Mesodermal cell (in vitro differentiated cells): ENCODE measurements around the gene PCDH17. TPM values are rescaled to one million over a fixed set of nuclear protein-coding genes. Genes with fewer than 3 reads are reported as not detected.

Experiments
- H3K27ac ChIP-seq: 2 replicates; pipeline ENCODE4 v1.7.0; 2013; ENCODE audit warnings: mild to moderate bottlenecking, low read depth, low read length, moderate library complexity; ENCODE audit not compliant: severe bottlenecking
- H3K36me3 ChIP-seq: 2 replicates; pipeline ENCODE4 v1.7.1; 2013; ENCODE audit warnings: mild to moderate bottlenecking, low read length, moderate library complexity; ENCODE audit not compliant: control insufficient read depth, insufficient read depth
- H3K4me1 ChIP-seq: one replicate; pipeline ENCODE4 v1.7.1; 2013; ENCODE audit warnings: mild to moderate bottlenecking, low read length; ENCODE audit not compliant: insufficient read depth, control insufficient read depth, poor library complexity, severe bottlenecking
- H3K4me3 ChIP-seq: 2 replicates; pipeline ENCODE4 v1.7.0; 2013; ENCODE audit warnings: low read length, control low read depth, mild to moderate bottlenecking; ENCODE audit not compliant: insufficient read depth, poor library complexity, severe bottlenecking; ENCODE audit errors: extremely low read depth
- H3K9me3 ChIP-seq: 2 replicates; pipeline ENCODE4 v1.7.1; 2013; ENCODE audit warnings: mild to moderate bottlenecking, low read length, moderate library complexity; ENCODE audit not compliant: control insufficient read depth
- WGBS, 2 experiments: methylation state at CpG; one replicate each; pipeline ENCODE4 v1.1.5; 2013; ENCODE audit warnings: missing lambda C conversion rate in 2 of 2; ENCODE audit not compliant: insufficient coverage in 2 of 2; 5-methylcytosine and 5-hydroxymethylcytosine counted together
- polyA plus RNA-seq, 2 experiments: library from polyadenylated mRNA; stranded (reverse); fragments of 50-300 nt; gene quantifications; one replicate each; pipeline ENCODE4 v1.2.3, GENCODE V29; 2013

PCDH17 gene
- 27.3 TPM for polyA plus RNA-seq (2013, experiment 1 of 2)
- polyA plus RNA-seq (2013, experiment 2 of 2): 20.2 TPM

- Histone ChIP-seq H3K27ac (peak within 1 kb of the TSS; percentile 24), H3K4me3 (peak within 1 kb of the TSS; percentile 60), H3K9me3 (peaks cover 2% of the 10 kb centered on the region), H3K36me3 (peaks cover 2% of the 10 kb centered on the region), H3K4me1 (no peaks in the 10 kb centered on the region)
- WGBS, 2 experiments: 0% methylated on average over 20 to 23 of the region's 33 CpGs
These were observed at the start of gene PCDH17 for GRCh38 chr13:57631596-57632275. PCDH17 (plus strand) TSS chr13:57631744; CDS start chr13:57632547, 803 bp downstream.

GRCh38 chr13:57582032-57582431 is 49.5 kb upstream of the PCDH17 start:
- Histone ChIP-seq H3K27ac (no peak overlapping the region), H3K4me3 (no peak overlapping the region), H3K9me3 (no peaks in the 10 kb centered on the region), H3K4me1 (no peaks in the 10 kb centered on the region), H3K36me3 (no peaks in the 10 kb centered on the region)
- WGBS, 2 experiments: 85 to 86% methylated on average over 3 to 5 of the region's 6 CpGs

- Histone ChIP-seq H3K36me3 (no peaks in the 10 kb centered on the region), H3K4me1 (no peaks in the 10 kb centered on the region), H3K9me3 (no peaks in the 10 kb centered on the region), H3K4me3 (no peak overlapping the region), H3K27ac (no peak overlapping the region)
- no CpG with 5 or more reads among the region's 1 CpG for WGBS, 2 experiments
These were observed 48.0 kb upstream of the PCDH17 start for GRCh38 chr13:57583529-57583928.

GRCh38 chr13:57588639-57589038 is 42.9 kb upstream of the PCDH17 start:
- Histone ChIP-seq H3K4me3 (no peak overlapping the region), H3K4me1 (no peaks in the 10 kb centered on the region), H3K27ac (no peak overlapping the region), H3K36me3 (no peaks in the 10 kb centered on the region), H3K9me3 (no peaks in the 10 kb centered on the region)
- WGBS, 2 experiments: no CpG with 5 or more reads among the region's 3 CpGs

- WGBS, 2 experiments: no CpG with 5 or more reads among the region's 1 CpG
- no peaks in the 10 kb centered on the region for H3K4me1 ChIP-seq
These were observed 35.8 kb upstream of the PCDH17 start for GRCh38 chr13:57595775-57596174.

GRCh38 chr13:57601536-57601935 is 30.0 kb upstream of the PCDH17 start:
- H3K9me3 ChIP-seq: no peaks in the 10 kb centered on the region
- H3K27ac ChIP-seq: no peak overlapping the region
- no peaks in the 10 kb centered on the region for H3K4me1 ChIP-seq
- 73% methylated on average over 2 of the region's 3 CpGs; no CpG with 5 or more reads in 1 of the 2 experiments for WGBS, 2 experiments
- no peaks in the 10 kb centered on the region for H3K36me3 ChIP-seq
- no peak overlapping the region for H3K4me3 ChIP-seq

More at GRCh38 chr13:57595775-57596174, 35.8 kb upstream of the PCDH17 start:
- H3K36me3 ChIP-seq: no peaks in the 10 kb centered on the region
- no peaks in the 10 kb centered on the region for H3K9me3 ChIP-seq
- no peak overlapping the region for H3K4me3 ChIP-seq
- H3K27ac ChIP-seq: no peak overlapping the region

- Histone ChIP-seq H3K9me3 (no peaks in the 10 kb centered on the region), H3K4me1 (no peaks in the 10 kb centered on the region), H3K27ac (no peak overlapping the region), H3K36me3 (no peaks in the 10 kb centered on the region), H3K4me3 (no peak overlapping the region)
- WGBS, 2 experiments: 33% methylated on average over 2 of the region's 2 CpGs; no CpG with 5 or more reads in 1 of the 2 experiments
These were observed 27.1 kb upstream of the PCDH17 start for GRCh38 chr13:57604442-57604841.

- Histone ChIP-seq H3K4me3 (no peak overlapping the region), H3K9me3 (no peaks in the 10 kb centered on the region), H3K36me3 (no peaks in the 10 kb centered on the region), H3K27ac (no peak overlapping the region), H3K4me1 (no peaks in the 10 kb centered on the region)
- 83 to 100% methylated on average over 2 to 3 of the region's 5 CpGs for WGBS, 2 experiments
These were observed 19.6 kb upstream of the PCDH17 start for GRCh38 chr13:57611969-57612368.

- WGBS, 2 experiments: no CpG with 5 or more reads among the region's 1 CpG
- H3K36me3 ChIP-seq: no peaks in the 10 kb centered on the region
- H3K27ac ChIP-seq: no peak overlapping the region
These were observed 19.0 kb upstream of the PCDH17 start for GRCh38 chr13:57612568-57612967.

GRCh38 chr13:57624565-57625435 is 6.7 kb upstream of the PCDH17 start:
- no peaks in the 10 kb centered on the region for H3K36me3 ChIP-seq
- H3K4me3 ChIP-seq: no peak overlapping the region
- no peaks in the 10 kb centered on the region for H3K4me1 ChIP-seq
- H3K9me3 ChIP-seq: no peaks in the 10 kb centered on the region
- H3K27ac ChIP-seq: no peak overlapping the region
- WGBS, 2 experiments: 0% methylated on average over 1 to 2 of the region's 5 CpGs

More at GRCh38 chr13:57612568-57612967, 19.0 kb upstream of the PCDH17 start:
- Histone ChIP-seq H3K4me1 (no peaks in the 10 kb centered on the region), H3K4me3 (no peak overlapping the region), H3K9me3 (no peaks in the 10 kb centered on the region)
